IPS-11a (cell line): Measurements from ENCODE around the gene HTR1E.
"Not testable (repeated sequence)": the region's sequence is repeated elsewhere in the genome, so short reads cannot be mapped to it uniquely, and the experiment has no call there.

Experiments used
- H3K4me3 ChIP-seq: one replicate; pipeline ENCODE4 v1.5.1; 2013; ENCODE audit warnings: low read depth, low read length, control low read depth

The HTR1E gene, protein sequence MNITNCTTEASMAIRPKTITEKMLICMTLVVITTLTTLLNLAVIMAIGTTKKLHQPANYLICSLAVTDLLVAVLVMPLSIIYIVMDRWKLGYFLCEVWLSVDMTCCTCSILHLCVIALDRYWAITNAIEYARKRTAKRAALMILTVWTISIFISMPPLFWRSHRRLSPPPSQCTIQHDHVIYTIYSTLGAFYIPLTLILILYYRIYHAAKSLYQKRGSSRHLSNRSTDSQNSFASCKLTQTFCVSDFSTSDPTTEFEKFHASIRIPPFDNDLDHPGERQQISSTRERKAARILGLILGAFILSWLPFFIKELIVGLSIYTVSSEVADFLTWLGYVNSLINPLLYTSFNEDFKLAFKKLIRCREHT

DNA sequence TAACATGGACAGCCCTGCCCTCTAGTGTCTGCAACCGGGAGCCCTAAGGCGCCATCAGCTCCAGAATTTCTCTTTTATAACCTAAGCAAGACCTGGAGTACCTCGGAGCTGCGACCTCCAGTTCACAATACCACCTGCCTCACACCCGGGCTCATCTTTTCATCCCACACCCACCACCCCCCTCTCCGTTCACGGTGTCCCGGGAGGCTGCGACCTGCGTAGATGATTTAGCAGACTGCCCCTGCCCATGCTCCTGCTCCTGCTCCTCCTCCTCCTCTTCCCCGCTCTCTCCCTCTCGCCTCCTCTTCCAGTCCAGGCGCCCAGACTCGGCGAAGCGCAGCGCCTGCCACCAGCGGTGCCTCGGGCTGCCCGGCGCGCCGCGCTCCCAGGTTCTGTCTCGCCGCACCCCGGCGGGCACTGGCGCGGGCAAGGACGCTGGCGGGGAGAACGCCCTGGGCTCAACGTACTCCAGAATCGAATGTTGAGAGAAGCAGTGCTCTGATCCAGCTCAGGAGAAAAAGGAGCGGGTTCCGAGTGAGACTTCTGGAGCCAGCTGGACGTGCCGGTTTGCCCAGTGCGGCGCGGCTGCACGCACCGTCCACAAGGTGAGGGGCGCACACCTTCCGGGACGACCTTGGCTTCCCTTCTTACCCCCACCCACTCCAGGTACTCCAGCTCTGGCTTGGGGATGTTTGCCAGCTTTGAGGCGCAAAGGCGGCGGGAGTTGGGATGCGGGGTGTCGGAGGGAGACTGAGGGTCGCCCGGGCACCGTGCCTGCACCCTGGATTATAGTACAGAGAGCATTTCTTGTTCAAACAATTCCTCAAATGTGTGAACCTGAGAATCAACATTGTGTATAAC lies at the start of gene HTR1E:
TSS of gene HTR1E (plus strand) at position 310 of the 861 bp plus-strand sequence. CDS start 77,807 bp downstream, outside the sequence.
- peak within 1 kb of the TSS; percentile 45 for H3K4me3 ChIP-seq

GRCh38 chr6:86888301-86888700 lies 49.0 kb upstream of the HTR1E start:
- no peak overlapping the region for H3K4me3 ChIP-seq

DNA sequence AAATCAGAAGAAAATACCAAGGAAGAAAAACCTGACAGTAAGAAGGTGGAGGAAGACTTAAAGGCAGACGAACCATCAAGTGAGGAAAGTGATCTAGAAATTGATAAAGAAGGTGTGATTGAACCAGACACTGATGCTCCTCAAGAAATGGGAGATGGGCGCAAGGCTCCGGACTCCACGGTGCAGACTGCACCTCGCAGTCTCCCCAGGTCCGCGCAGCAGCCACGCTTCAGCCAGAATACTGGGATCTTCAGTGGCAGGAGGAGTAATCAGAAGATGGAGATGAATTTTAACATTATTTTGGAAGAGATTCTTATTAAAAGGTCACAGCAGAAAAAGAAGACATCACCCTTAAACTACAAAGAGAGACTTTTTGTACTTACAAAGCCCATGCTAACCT lies 40.1 kb upstream of the HTR1E start:
- not testable (repeated sequence) for H3K4me3 ChIP-seq

GRCh38 chr6:86913795-86914194 lies 23.5 kb upstream of the HTR1E start:
- no peak overlapping the region for H3K4me3 ChIP-seq

DNA sequence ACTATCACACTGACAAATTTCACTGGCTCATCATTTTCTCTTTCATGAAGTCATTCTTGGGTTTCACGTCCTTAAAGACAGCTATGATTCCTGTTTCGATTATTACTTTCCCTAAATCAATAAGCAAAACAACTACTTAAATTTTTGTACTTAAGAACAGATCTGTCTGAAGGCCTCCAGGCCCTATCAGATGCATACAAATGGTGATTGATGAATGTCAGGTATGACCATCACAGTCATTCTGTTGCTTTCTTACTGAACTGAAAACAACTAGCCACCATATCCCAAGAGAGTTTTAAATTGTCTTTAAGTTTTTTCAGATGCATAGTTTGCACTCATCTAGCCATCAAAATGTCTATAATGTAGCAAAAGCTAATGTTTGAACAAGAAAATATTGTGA lies 20.9 kb upstream of the HTR1E start:
- no peak overlapping the region for H3K4me3 ChIP-seq

GRCh38 chr6:86927138-86927537 lies 10.2 kb upstream of the HTR1E start:
- H3K4me3 ChIP-seq = not testable (repeated sequence)

- H3K4me3 ChIP-seq = not testable (repeated sequence)
Measured at GRCh38 chr6:86927859-86928258, 9.5 kb upstream of the HTR1E start.

DNA sequence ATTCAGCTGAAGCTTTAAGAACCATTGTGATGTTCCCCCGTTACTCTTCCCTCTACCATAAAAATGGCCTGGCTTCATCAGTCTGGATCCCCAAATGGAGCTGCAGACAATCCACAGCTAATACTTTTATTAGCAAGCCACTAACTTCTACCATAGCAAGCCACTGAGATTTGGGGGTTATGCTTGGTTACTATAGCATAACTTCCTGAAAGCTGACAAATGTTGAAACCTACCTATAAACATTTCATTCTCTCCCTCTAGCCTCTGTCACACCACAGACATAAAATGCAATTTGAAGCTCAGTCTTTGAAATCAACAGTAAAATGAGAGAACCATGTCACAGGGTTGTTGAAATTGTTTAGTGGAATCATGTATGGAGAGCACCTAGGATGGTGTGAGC lies 3.0 kb upstream of the HTR1E start:
- H3K4me3 ChIP-seq = no peak overlapping the region

- H3K4me3 ChIP-seq = peak overlapping the region; percentile 45
Measured at GRCh38 chr6:86936834-86937218, 502 bp upstream of the HTR1E start.

- H3K4me3 ChIP-seq = no peak overlapping the region
Measured at GRCh38 chr6:86938814-86939213, 1.5 kb downstream of the HTR1E start.

DNA sequence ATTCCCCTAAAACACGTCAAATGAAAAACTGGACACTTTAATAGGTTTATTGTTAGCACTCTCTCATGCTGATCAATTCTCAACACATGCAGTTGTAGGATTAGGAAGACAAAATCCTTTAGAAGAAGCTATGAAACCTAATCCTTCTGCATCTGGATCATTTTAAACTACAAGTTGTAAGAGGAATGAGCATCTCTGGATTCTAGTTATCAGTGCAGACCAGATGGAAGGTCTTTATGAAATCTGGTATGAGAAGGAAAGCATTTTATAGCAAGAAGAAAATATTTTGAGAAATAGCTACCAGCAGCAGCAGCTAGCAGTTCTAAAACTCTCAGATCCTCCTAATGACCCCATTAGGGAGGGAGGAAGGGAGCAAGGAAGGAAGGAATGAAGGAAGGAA lies 4.1 kb downstream of the HTR1E start:
- no peak overlapping the region for H3K4me3 ChIP-seq

DNA sequence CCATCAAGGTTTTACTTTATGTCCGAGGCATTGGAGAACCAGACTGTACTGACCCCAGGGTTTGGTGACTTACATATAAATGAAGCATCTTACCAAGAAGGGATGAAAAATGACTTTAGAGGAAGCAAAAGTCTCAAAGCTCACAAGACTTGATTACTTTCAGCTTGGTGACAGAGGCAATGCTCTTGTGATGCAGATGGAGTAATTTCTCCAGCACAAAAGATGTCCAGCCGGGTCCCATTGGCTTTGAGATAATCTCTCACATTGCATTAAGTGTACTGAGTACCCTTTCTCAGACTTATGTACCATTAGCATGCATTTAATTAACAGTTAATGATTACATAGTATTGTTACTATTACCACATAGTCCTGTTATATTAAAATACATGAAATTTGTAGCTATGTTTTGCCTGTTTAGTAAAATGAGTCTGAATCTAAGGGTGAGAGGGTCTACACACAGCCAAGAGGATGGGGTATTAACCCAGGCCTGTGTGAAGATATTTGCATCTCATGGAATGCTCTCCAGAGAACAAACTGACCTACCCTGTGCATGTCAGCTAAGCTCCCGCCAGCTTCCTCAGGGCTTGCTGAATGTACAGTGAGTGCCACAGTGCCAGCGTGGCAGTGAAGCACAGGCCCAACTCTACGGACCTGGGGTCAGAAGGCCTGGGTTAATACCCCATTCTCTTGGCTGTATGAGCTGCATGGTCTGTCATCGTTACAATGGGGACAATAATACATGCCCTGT lies 5.6 kb downstream of the HTR1E start:
- H3K4me3 ChIP-seq = no peak overlapping the region

GRCh38 chr6:86943819-86944407 lies 6.6 kb downstream of the HTR1E start:
- no peak overlapping the region for H3K4me3 ChIP-seq

DNA sequence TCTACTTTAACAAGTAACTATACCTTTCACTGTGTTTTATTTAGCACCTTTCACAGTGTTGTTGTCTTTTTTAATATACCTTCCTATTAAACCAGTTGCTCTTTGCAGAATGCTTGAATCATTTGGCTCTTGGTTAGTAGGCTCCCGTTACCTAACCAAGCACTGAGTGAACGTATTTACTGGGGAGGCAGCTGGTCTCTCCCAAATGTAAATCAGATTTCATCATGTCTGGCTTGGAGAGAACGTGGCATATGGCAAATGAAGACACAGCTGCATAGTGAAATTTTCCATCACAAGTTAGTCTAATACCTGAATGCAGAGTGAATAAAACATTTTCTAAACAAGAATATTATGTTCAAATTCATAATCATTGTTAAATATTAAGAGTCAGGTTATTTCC lies 12.4 kb downstream of the HTR1E start:
- no peak overlapping the region for H3K4me3 ChIP-seq

DNA sequence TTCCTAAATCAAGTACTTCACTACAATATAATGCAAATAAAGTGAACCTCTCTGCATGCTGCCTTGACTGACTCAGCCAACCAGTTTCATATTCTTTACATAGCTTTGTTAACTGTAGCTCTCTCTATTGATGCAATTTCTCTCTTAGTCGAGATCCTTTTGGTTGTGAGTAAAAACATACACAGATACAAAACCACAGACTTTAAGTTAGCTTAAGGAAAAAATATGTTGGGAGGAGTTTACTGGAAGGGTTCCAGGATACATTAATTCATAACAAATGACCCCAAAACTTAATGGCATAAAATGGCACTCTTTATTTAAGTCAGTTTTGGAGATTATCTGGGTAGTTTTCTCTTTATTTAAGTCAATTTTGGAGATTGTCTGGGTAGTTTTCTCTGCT lies 15.7 kb downstream of the HTR1E start:
- H3K4me3 ChIP-seq = no peak overlapping the region

- H3K4me3 ChIP-seq = no peak overlapping the region
Measured at GRCh38 chr6:86959656-86960055, 22.3 kb downstream of the HTR1E start.

GRCh38 chr6:86961455-86962200 lies 24.3 kb downstream of the HTR1E start:
- no peak overlapping the region for H3K4me3 ChIP-seq

GRCh38 chr6:86963352-86963751 lies 26.0 kb downstream of the HTR1E start:
- no peak overlapping the region for H3K4me3 ChIP-seq

GRCh38 chr6:86964029-86964579 lies 26.8 kb downstream of the HTR1E start:
- H3K4me3 ChIP-seq = no peak overlapping the region

GRCh38 chr6:86966271-86966670 lies 28.9 kb downstream of the HTR1E start:
- H3K4me3 ChIP-seq = no peak overlapping the region
